H9 (cell line): ENCODE measurements around the gene NRXN2. TPM values are rescaled to one million over a fixed set of nuclear protein-coding genes. Genes with fewer than 3 reads are reported as not detected.

Experiments used
- DNase-seq: peaks from one replicate; pipeline ENCODE4 v3.0.0-alpha.2; 2017
- H2AFZ ChIP-seq: one replicate; pipeline ENCODE4 v1.6.1; 2013; ENCODE audit warnings: mild to moderate bottlenecking, low read length, control low read depth, moderate library complexity
- H2AK5ac ChIP-seq: 2 replicates; pipeline ENCODE4 v1.6.1; 2013; ENCODE audit warnings: low read length, control low read depth, mixed read lengths; ENCODE audit not compliant: insufficient read length
- H2BK120ac ChIP-seq: one replicate; pipeline ENCODE4 v1.6.1; 2013; ENCODE audit warnings: low read depth, mild to moderate bottlenecking, low read length, control low read depth, inconsistent platforms; ENCODE audit not compliant: poor library complexity, severe bottlenecking
- H2BK12ac ChIP-seq: 2 replicates; pipeline ENCODE4 v1.6.1; 2013; ENCODE audit warnings: low read length, control low read depth, mixed read lengths, low read depth; ENCODE audit not compliant: insufficient read length
- H2BK15ac ChIP-seq: 2 replicates; pipeline ENCODE4 v1.6.1; 2013; ENCODE audit warnings: low read depth, low read length, control low read depth
- H2BK20ac ChIP-seq: one replicate; pipeline ENCODE4 v1.6.1; 2013; ENCODE audit warnings: low read depth, mild to moderate bottlenecking, low read length, control low read depth, inconsistent platforms; ENCODE audit not compliant: poor library complexity, severe bottlenecking
- H2BK5ac ChIP-seq: 2 replicates; pipeline ENCODE4 v1.6.1; 2013; ENCODE audit warnings: low read length, control low read depth, mixed read lengths; ENCODE audit not compliant: insufficient read length
- H3K14ac ChIP-seq: 2 replicates; pipeline ENCODE4 v1.6.1; 2013; ENCODE audit warnings: low read length, control low read depth; ENCODE audit not compliant: insufficient read depth
- H3K18ac ChIP-seq: 2 replicates; pipeline ENCODE4 v1.6.1; 2013; ENCODE audit warnings: low read depth, mild to moderate bottlenecking, mixed read lengths, low read length, control low read depth; ENCODE audit not compliant: insufficient read length
- H3K23ac ChIP-seq: 2 replicates; pipeline ENCODE4 v1.6.1; 2013; ENCODE audit warnings: low read length, control low read depth, mixed read lengths, low read depth; ENCODE audit not compliant: insufficient read length
- H3K23me2 ChIP-seq: 2 replicates; pipeline ENCODE4 v1.6.1; 2013; ENCODE audit warnings: low read depth, mild to moderate bottlenecking, mixed read lengths, low read length, control low read depth; ENCODE audit not compliant: insufficient read length, poor library complexity, severe bottlenecking
- H3K27ac ChIP-seq: 2 replicates; pipeline ENCODE4 v1.5.1; 2013; ENCODE audit warnings: low read length, control low read depth, mixed read lengths, low read depth; ENCODE audit not compliant: insufficient read length
- H3K27me3 ChIP-seq: 2 replicates; pipeline ENCODE4 v1.6.1; 2013; ENCODE audit warnings: low read length, control low read depth, inconsistent platforms; ENCODE audit not compliant: insufficient read depth
- H3K4ac ChIP-seq: 2 replicates; pipeline ENCODE4 v1.6.1; 2013; ENCODE audit warnings: low read depth, mild to moderate bottlenecking, control low read depth, inconsistent platforms, low read length, moderate library complexity
- H3K4me1 ChIP-seq: 2 replicates; pipeline ENCODE4 v1.6.1; 2013; ENCODE audit warnings: low read length, control low read depth, inconsistent platforms; ENCODE audit not compliant: insufficient read depth
- H3K4me2 ChIP-seq: 2 replicates; pipeline ENCODE4 v1.6.1; 2013; ENCODE audit warnings: low read length, control low read depth, mixed read lengths; ENCODE audit not compliant: insufficient read length, insufficient read depth
- H3K56ac ChIP-seq: 2 replicates; pipeline ENCODE4 v1.6.1; 2013; ENCODE audit warnings: low read depth, mild to moderate bottlenecking, mixed read lengths, low read length, control low read depth; ENCODE audit not compliant: insufficient read length
- H3K79me1 ChIP-seq: 2 replicates; pipeline ENCODE4 v1.6.1; 2013; ENCODE audit warnings: low read depth, mild to moderate bottlenecking, moderate library complexity, low read length, control low read depth, inconsistent platforms; ENCODE audit not compliant: insufficient read depth, poor library complexity, severe bottlenecking
- H3K79me2 ChIP-seq: 2 replicates; pipeline ENCODE4 v1.6.1; 2013; ENCODE audit warnings: low read length, control low read depth, inconsistent platforms; ENCODE audit not compliant: insufficient read depth
- H3K9ac ChIP-seq: 2 replicates; pipeline ENCODE4 v1.6.1; 2013; ENCODE audit warnings: low read length, control low read depth, mixed read lengths; ENCODE audit not compliant: insufficient read length; ENCODE audit errors: extremely low read depth
- H3K9me3 ChIP-seq: one replicate; pipeline ENCODE4 v1.6.1; 2013; ENCODE audit warnings: low read depth, low read length, inconsistent platforms; ENCODE audit not compliant: control insufficient read depth
- H3T11ph ChIP-seq: one replicate; pipeline ENCODE4 v1.6.1; 2013; ENCODE audit warnings: mild to moderate bottlenecking, low read length, control low read depth, inconsistent platforms
- H4K20me1 ChIP-seq: one replicate; pipeline ENCODE4 v1.6.1; 2013; ENCODE audit not compliant: control insufficient read depth, insufficient read length, insufficient read depth
- H4K5ac ChIP-seq: 2 replicates; pipeline ENCODE4 v1.6.1; 2013; ENCODE audit warnings: low read depth, mild to moderate bottlenecking, mixed read lengths, low read length, control low read depth; ENCODE audit not compliant: insufficient read length
- H4K8ac ChIP-seq: replicated peaks from 2 replicates; pipeline ENCODE4 v1.6.1; 2013; ENCODE audit warnings: low read length, control low read depth, mixed read lengths, low read depth; ENCODE audit not compliant: insufficient read length
- H4K91ac ChIP-seq: 2 replicates; pipeline ENCODE4 v1.6.1; 2013; ENCODE audit warnings: low read depth, mild to moderate bottlenecking, moderate library complexity, mixed read lengths, low read length, control low read depth; ENCODE audit not compliant: insufficient read length
- H3K27ac Mint-ChIP-seq, 3 experiments: 2 replicates in 2 of 3; 3 replicates in 1 of 3; pipeline ENCODE4 v1.8.0; 2020 to 2021; ENCODE audit warnings: mixed read lengths in 3 of 3, mild to moderate bottlenecking in 1 of 3, moderate library complexity in 1 of 3
- H3K27me3 Mint-ChIP-seq: 2 replicates; pipeline ENCODE4 v1.8.0; 2021; ENCODE audit warnings: low read depth, mild to moderate bottlenecking, moderate library complexity, mixed read lengths
- H3K36me3 Mint-ChIP-seq, 3 experiments: 2 replicates in 2 of 3; 3 replicates in 1 of 3; pipeline ENCODE4 v1.8.0; 2020 to 2021; ENCODE audit warnings: low read depth in 3 of 3, mixed read lengths in 3 of 3; ENCODE audit not compliant: insufficient read depth in 1 of 3
- H3K4me1 Mint-ChIP-seq, 2 experiments: 2 replicates each; pipeline ENCODE4 v1.8.0; 2020; ENCODE audit warnings: mixed read lengths in 2 of 2
- H3K4me3 Mint-ChIP-seq, 2 experiments: 2 replicates in 1 of 2; 3 replicates in 1 of 2; pipeline ENCODE4 v1.8.0; 2020 to 2021; ENCODE audit warnings: mild to moderate bottlenecking in 2 of 2, mixed read lengths in 2 of 2, moderate library complexity in 1 of 2
- H3K9me3 Mint-ChIP-seq, 2 experiments: 2 replicates in 1 of 2; 3 replicates in 1 of 2; pipeline ENCODE4 v1.8.0; 2020; ENCODE audit warnings: mild to moderate bottlenecking in 2 of 2, mixed read lengths in 2 of 2, moderate library complexity in 1 of 2
- CTCF ChIP-seq: fragments of 200-600 bp; sonication (generic); conservative IDR thresholded peaks from 3 replicates; pipeline ENCODE4 v1.8.0; 2021; ENCODE audit warnings: antibody characterized with exemption, mild to moderate bottlenecking
- WGBS: extraction: QIAGEN DNeasy Blood & Tissue Kit; methylation state at CpG from one replicate; pipeline ENCODE4 v1.1.7; 2013; ENCODE audit warnings: missing lambda C conversion rate, low lambda C conversion rate, mixed read lengths; ENCODE audit not compliant: insufficient read length; ENCODE audit errors: extremely low coverage; 5-methylcytosine and 5-hydroxymethylcytosine counted together
- total RNA-seq: library from RNA; stranded (reverse); gene quantifications from 2 replicates; pipeline ENCODE4 v1.2.1, GENCODE V29; 2021

NRXN2 gene
- total RNA-seq, 1 experiment from 2014 or later = 3.9 TPM

- H3K56ac ChIP-seq = no peak overlapping the region
- Mint-ChIP-seq H3K9me3 (no peaks in the 10 kb centered on the region), H3K4me1 (peaks cover 3 to 33% of the 10 kb centered on the region in 2 experiments), H3K27me3 (peaks cover 21% of the 10 kb centered on the region), H3K36me3 (no peaks in the 10 kb centered on the region), H3K27ac (no peak overlapping the region), H3K4me3 (no peak overlapping the region)
- H3K4me2 ChIP-seq = no peak overlapping the region
- no peak overlapping the region for H3K14ac ChIP-seq
- no peaks in the 10 kb centered on the region for H4K20me1 ChIP-seq
- H3K23me2 ChIP-seq = no peaks in the 10 kb centered on the region
- H3K4me1 ChIP-seq = no peaks in the 10 kb centered on the region
- no peaks in the 10 kb centered on the region for H3K79me1 ChIP-seq
- no peak overlapping the region for H2AK5ac ChIP-seq
- H4K8ac ChIP-seq = no peak overlapping the region
- no peaks in the 10 kb centered on the region; the same call in 1 of the 2 replicates for H3K27me3 ChIP-seq
- H2BK15ac ChIP-seq = no peak overlapping the region
- H2BK5ac ChIP-seq = no peak overlapping the region
- H3T11ph ChIP-seq = no peak overlapping the region
- H2BK20ac ChIP-seq = no peak overlapping the region
- H3K4ac ChIP-seq = no peak overlapping the region
- no peak overlapping the region for H2BK120ac ChIP-seq
- H3K27ac ChIP-seq = no peak overlapping the region
- no peak overlapping the region for H3K23ac ChIP-seq
- H2AFZ ChIP-seq = no peak overlapping the region
- no peak overlapping the region for H3K9ac ChIP-seq
- no CpG with 5 or more reads among the region's 5 CpGs for WGBS
- no peak for DNase-seq
- H2BK12ac ChIP-seq = no peak overlapping the region
- H4K91ac ChIP-seq = no peak overlapping the region
- no peaks in the 10 kb centered on the region for H3K79me2 ChIP-seq
- no peaks in the 10 kb centered on the region for H3K9me3 ChIP-seq
- H4K5ac ChIP-seq = no peak overlapping the region
- TF ChIP-seq CTCF = no peak
- H3K18ac ChIP-seq = no peak overlapping the region
Observed at GRCh38 chr11:64609436-64610047, 113.5 kb downstream of the NRXN2 start.
